SH-SY5Y (cell line): ENCODE results near the gene KRT83.

Experiments
- GATA2 ChIP-seq: IDR thresholded peaks from 2 replicates; pipeline ENCODE4 v1.6.1; 2011; ENCODE audit warnings: mild to moderate bottlenecking, low read depth, low read length
- GATA3 ChIP-seq: IDR thresholded peaks from 2 replicates; pipeline ENCODE4 v1.6.1; 2011; ENCODE audit warnings: low read depth, mild to moderate bottlenecking, low read length, moderate library complexity

DNA sequence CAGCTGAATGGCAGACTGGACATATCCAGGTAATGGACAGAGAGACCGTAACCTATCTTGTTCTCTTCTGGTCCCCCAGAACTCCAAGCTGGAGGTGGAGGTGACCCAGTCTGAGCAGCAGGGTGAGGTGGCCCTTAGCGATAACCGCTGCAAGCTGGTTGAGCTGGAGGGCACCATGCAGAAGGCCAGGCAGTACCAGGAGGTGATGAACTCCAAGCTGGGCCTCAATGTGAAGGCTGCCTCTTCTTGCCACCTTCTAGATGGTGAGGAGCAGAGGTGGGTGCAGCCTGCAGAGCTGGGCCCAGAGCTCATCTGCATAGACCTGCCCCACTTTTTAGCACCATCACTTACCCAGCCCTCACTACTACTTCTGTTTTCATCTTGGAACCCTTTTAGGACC lies 53.9 kb downstream of the KRT83 start:
- no peak for TF ChIP-seq GATA2
- no peak for TF ChIP-seq GATA3
